SJSA1 (cell line): ENCODE measurements around the gene COMMD7. TPM values are rescaled to one million over a fixed set of nuclear protein-coding genes. Genes with fewer than 3 reads are reported as not detected.
"Not testable (repeated sequence)": the region's sequence is repeated elsewhere in the genome, so short reads cannot be mapped to it uniquely, and the experiment has no call there.

Experiments
- DNase-seq, 2 experiments: peaks; one replicate each; pipeline ENCODE4 v3.0.0-alpha.2; 2015 to 2020; ENCODE audit warnings: low spot score in 2 of 2, low read depth in 1 of 2
- H3K27ac ChIP-seq: fragments of 250-450 bp; sonication (Bioruptor Pico); 2 replicates; pipeline ENCODE4 v1.5.1; 2020; ENCODE audit warnings: mild to moderate bottlenecking, moderate library complexity
- H3K27me3 ChIP-seq: fragments of 250-450 bp; sonication (Bioruptor Pico); replicated peaks from 2 replicates; pipeline ENCODE4 v1.5.1; 2020; ENCODE audit warnings: mild to moderate bottlenecking, moderate library complexity
- H3K36me3 ChIP-seq: fragments of 250-450 bp; sonication (Bioruptor Pico); 2 replicates; pipeline ENCODE4 v1.5.1; 2020; ENCODE audit warnings: mild to moderate bottlenecking
- H3K4me1 ChIP-seq: fragments of 250-450 bp; sonication (Bioruptor Pico); replicated peaks from 2 replicates; pipeline ENCODE4 v1.6.1; 2021; ENCODE audit warnings: mild to moderate bottlenecking
- H3K4me3 ChIP-seq: fragments of 250-450 bp; sonication (Bioruptor Pico); 2 replicates; pipeline ENCODE4 v1.5.1; 2020; ENCODE audit warnings: mild to moderate bottlenecking
- H3K9me3 ChIP-seq: fragments of 250-450 bp; sonication (Bioruptor Pico); replicated peaks from 2 replicates; pipeline ENCODE4 v1.5.1; 2020; ENCODE audit warnings: mild to moderate bottlenecking
- total RNA-seq: library from RNA; depleted of rRNA; stranded (reverse); fragments of >200 nt; shearing (Covaris generic); gene quantifications from 2 replicates; pipeline ENCODE4 v1.2.3, GENCODE V29; 2014

The COMMD7 gene
- total RNA-seq, 1 experiment from 2014 or later, result 53.3 TPM

- H3K4me3 ChIP-seq, H3K9me3 ChIP-seq: not testable (repeated sequence)
- H3K4me1 ChIP-seq, result peaks cover 15% of the 10 kb centered on the region
Observed at GRCh38 chr20:32728435-32728834, 14.8 kb downstream of the COMMD7 start.

DNA sequence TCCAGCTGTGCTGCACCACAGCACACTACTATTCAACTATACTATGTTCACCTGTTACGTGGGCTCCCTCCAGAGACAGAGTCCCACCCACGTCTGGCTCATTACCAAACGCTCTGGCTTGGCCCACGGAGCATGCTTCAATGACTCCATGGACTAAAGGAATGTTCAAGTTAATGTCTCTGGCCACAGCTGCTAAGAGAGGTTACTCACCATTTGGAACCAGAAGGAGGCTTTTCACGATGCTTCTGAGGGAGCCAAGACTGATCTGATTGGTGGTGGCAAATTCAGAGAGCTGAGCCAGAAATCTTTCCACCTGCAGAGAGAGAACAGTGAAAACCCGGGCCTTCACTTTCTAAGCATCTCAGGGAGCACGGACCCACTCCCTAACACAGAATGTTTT lies 15.6 kb downstream of the COMMD7 start:
- no peak overlapping the region for H3K4me3 ChIP-seq
- H3K27ac ChIP-seq, result no peak overlapping the region

More at GRCh38 chr20:32728435-32728834, 14.8 kb downstream of the COMMD7 start:
- H3K27ac ChIP-seq, DNase-seq, H3K27me3 ChIP-seq: not testable (repeated sequence)
- peaks cover 10% of the 10 kb centered on the region; the same call in 1 of the 2 replicates for H3K36me3 ChIP-seq

GRCh38 chr20:32718749-32719348 lies 24.4 kb downstream of the COMMD7 start:
- no peaks in the 10 kb centered on the region for H3K9me3 ChIP-seq
- DNase-seq, result no peak
- H3K4me1 ChIP-seq, result no peaks in the 10 kb centered on the region
- peaks cover 25% of the 10 kb centered on the region for H3K36me3 ChIP-seq
- H3K27ac ChIP-seq, result no peak overlapping the region
- no peaks in the 10 kb centered on the region for H3K27me3 ChIP-seq
- no peak overlapping the region for H3K4me3 ChIP-seq

More for the DNA sequence above, 15.6 kb downstream of the COMMD7 start:
- H3K4me1 ChIP-seq, result peaks cover 15% of the 10 kb centered on the region
- peaks cover 10% of the 10 kb centered on the region; the same call in 1 of the 2 replicates for H3K36me3 ChIP-seq
- DNase-seq, result no peak
- no peaks in the 10 kb centered on the region for H3K27me3 ChIP-seq
- no peaks in the 10 kb centered on the region for H3K9me3 ChIP-seq

- H3K9me3 ChIP-seq, result no peaks in the 10 kb centered on the region
- DNase-seq, result no peak
- H3K27ac ChIP-seq, result no peak overlapping the region
- H3K4me3 ChIP-seq, result no peak overlapping the region
- H3K4me1 ChIP-seq, result peaks cover 23% of the 10 kb centered on the region
- peaks cover 7% of the 10 kb centered on the region; the same call in 1 of the 2 replicates for H3K36me3 ChIP-seq
- H3K27me3 ChIP-seq, result no peaks in the 10 kb centered on the region
Observed at GRCh38 chr20:32711346-32711745, 31.9 kb downstream of the COMMD7 start.

GRCh38 chr20:32709632-32710121 lies 33.6 kb downstream of the COMMD7 start:
- no peaks in the 10 kb centered on the region for H3K9me3 ChIP-seq
- H3K27me3 ChIP-seq, result no peaks in the 10 kb centered on the region
- peaks cover 12% of the 10 kb centered on the region for H3K36me3 ChIP-seq
- H3K27ac ChIP-seq, result no peak overlapping the region
- no peak overlapping the region for H3K4me3 ChIP-seq
- DNase-seq, result peak in 1 of 2 experiments; percentile 23
- peaks cover 23% of the 10 kb centered on the region for H3K4me1 ChIP-seq

GRCh38 chr20:32709029-32709631 lies 34.1 kb downstream of the COMMD7 start:
- H3K27me3 ChIP-seq, DNase-seq, H3K36me3 ChIP-seq, H3K4me3 ChIP-seq, H3K9me3 ChIP-seq: not testable (repeated sequence)
- Histone ChIP-seq H3K27ac (peak overlapping the region; percentile 35; the same call in 1 of the 2 replicates), H3K4me1 (peaks cover 23% of the 10 kb centered on the region)

- Histone ChIP-seq H3K9me3 (no peaks in the 10 kb centered on the region), H3K4me3 (no peak overlapping the region), H3K27ac (peak overlapping the region; percentile 90), H3K4me1 (peaks cover 23% of the 10 kb centered on the region), H3K36me3 (peaks cover 16% of the 10 kb centered on the region), H3K27me3 (no peaks in the 10 kb centered on the region)
- peak; percentile 63 to 66 for DNase-seq
Observed at GRCh38 chr20:32707691-32708581, 35.3 kb downstream of the COMMD7 start.

- Histone ChIP-seq H3K36me3 (peaks cover 24% of the 10 kb centered on the region), H3K27ac (no peak overlapping the region), H3K4me3 (no peak overlapping the region), H3K27me3 (no peaks in the 10 kb centered on the region), H3K4me1 (peaks cover 23% of the 10 kb centered on the region), H3K9me3 (no peaks in the 10 kb centered on the region)
- no peak for DNase-seq
Observed at GRCh38 chr20:32706486-32706885, 36.8 kb downstream of the COMMD7 start.

DNA sequence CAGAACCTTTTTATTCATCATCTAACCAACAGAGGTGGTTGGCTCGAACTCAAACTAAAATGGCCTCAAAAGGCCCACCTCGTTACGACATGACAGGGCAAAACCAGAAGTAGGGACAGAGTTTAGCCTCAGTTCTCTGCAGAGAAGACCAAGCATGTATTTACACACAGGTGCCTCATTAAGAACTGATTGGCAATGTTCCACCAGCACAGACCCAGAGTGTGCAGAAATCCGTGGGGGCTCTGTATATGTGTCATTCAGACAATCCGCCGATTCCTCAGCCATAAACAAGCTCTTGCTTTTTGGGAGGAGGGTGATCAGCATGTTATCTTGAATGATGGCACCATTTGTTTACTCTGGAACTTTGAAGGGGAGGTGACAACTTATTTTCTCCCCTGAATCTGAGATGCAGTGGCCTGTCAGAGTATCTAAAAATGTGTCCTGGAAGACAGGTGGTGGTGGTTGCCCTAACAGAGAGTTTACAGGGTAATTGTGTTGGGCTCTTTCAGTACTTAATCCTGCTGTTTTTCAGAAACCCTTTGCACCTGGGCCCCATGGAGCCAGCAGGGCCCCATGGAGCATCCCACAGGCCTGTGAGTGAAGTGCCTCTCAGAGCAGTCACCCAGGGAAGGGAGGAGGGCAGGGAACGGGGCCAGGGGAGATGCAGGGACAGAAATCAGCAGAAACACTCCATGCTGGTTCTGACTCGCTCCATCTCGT lies 40.4 kb downstream of the COMMD7 start:
- Histone ChIP-seq H3K36me3 (peaks cover 26% of the 10 kb centered on the region), H3K4me1 (peaks cover 7% of the 10 kb centered on the region), H3K9me3 (no peaks in the 10 kb centered on the region), H3K27me3 (no peaks in the 10 kb centered on the region), H3K27ac (no peak overlapping the region), H3K4me3 (no peak overlapping the region)
- no peak for DNase-seq

DNA sequence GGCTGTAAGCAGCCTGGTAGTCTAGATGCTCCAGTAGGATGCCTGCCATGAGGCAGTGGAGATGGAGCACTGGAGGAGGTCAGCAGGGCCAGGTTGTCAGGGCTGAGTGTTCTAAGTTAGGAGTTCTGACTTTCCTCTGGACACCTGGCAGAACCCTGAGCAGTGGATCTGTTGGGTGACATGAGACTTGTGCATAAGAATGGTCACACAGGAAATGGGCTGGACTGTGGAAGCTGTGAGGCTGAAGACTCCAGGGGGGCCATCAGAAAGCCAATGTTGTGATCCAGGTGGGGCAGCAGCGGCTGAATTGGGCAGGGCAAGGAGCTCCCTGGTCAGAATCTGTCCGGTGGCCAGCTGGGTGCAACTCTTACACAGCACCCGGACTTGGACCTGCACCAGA lies 45.7 kb downstream of the COMMD7 start:
- no peaks in the 10 kb centered on the region for H3K4me1 ChIP-seq
- no peak overlapping the region for H3K4me3 ChIP-seq
- H3K9me3 ChIP-seq, result no peaks in the 10 kb centered on the region
- peaks cover 7% of the 10 kb centered on the region for H3K36me3 ChIP-seq
- no peak for DNase-seq
- H3K27me3 ChIP-seq, result no peaks in the 10 kb centered on the region
- H3K27ac ChIP-seq, result no peak overlapping the region

- Histone ChIP-seq H3K4me1 (no peaks in the 10 kb centered on the region), H3K9me3 (no peaks in the 10 kb centered on the region), H3K36me3 (no peaks in the 10 kb centered on the region), H3K4me3 (no peak overlapping the region), H3K27ac (no peak overlapping the region), H3K27me3 (no peaks in the 10 kb centered on the region)
- no peak for DNase-seq
Observed at GRCh38 chr20:32695089-32695488, 48.2 kb downstream of the COMMD7 start.

GRCh38 chr20:32688966-32689365 lies 54.3 kb downstream of the COMMD7 start:
- H3K4me3 ChIP-seq, H3K9me3 ChIP-seq, DNase-seq, H3K27ac ChIP-seq, H3K27me3 ChIP-seq, H3K36me3 ChIP-seq, H3K4me1 ChIP-seq: not testable (repeated sequence)

- H3K27ac ChIP-seq, result no peak overlapping the region
- no peaks in the 10 kb centered on the region for H3K9me3 ChIP-seq
- H3K4me1 ChIP-seq, result peaks cover 8% of the 10 kb centered on the region
- no peaks in the 10 kb centered on the region for H3K36me3 ChIP-seq
- no peak overlapping the region for H3K4me3 ChIP-seq
- no peak for DNase-seq
- H3K27me3 ChIP-seq, result no peaks in the 10 kb centered on the region
Observed at GRCh38 chr20:32687180-32687532, 56.1 kb downstream of the COMMD7 start.
